ENCODE results near the gene TMEM117.

Gene TMEM117

DNA sequence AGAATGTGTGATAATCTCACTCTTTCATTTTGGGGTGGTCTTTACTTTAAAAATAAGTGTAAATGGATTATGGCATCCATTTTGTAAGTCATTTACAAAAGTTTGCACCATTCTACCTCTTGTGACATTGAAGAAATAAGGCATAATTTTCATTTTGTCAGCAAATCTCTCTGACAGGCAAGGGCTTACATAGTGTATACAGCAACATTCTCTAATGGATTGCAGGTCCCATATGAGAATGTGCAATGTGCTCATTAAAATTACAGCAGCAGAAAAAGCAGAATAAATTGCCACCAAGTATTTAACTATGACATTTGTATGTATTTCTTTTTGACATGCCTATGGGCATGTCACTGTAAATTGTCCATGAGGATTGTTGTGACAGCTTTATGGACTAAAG, 223.6 kb downstream of the TMEM117 start:
- H3K27me3 ChIP-seq, result no peaks in the 10 kb centered on the region
- TF ChIP-seq, protein P1, sequence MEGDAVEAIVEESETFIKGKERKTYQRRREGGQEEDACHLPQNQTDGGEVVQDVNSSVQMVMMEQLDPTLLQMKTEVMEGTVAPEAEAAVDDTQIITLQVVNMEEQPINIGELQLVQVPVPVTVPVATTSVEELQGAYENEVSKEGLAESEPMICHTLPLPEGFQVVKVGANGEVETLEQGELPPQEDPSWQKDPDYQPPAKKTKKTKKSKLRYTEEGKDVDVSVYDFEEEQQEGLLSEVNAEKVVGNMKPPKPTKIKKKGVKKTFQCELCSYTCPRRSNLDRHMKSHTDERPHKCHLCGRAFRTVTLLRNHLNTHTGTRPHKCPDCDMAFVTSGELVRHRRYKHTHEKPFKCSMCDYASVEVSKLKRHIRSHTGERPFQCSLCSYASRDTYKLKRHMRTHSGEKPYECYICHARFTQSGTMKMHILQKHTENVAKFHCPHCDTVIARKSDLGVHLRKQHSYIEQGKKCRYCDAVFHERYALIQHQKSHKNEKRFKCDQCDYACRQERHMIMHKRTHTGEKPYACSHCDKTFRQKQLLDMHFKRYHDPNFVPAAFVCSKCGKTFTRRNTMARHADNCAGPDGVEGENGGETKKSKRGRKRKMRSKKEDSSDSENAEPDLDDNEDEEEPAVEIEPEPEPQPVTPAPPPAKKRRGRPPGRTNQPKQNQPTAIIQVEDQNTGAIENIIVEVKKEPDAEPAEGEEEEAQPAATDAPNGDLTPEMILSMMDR (IDR thresholded peaks at IDR 0.05), result no peak
- no peak overlapping the region for H3K27ac ChIP-seq
- intact Hi-C loops (cut with DNase I; ENCODE audit: low total_unique reads), result no loop called here
- DNase-seq, result no peak
- H3K9me3 ChIP-seq, result no peaks in the 10 kb centered on the region
- H3K4me1 ChIP-seq, result no peaks in the 10 kb centered on the region
- H3K36me3 ChIP-seq, result no peaks in the 10 kb centered on the region
- H3K4me3 ChIP-seq, result no peak overlapping the region

- H3K27ac ChIP-seq, result no peak overlapping the region
- intact Hi-C loops (cut with DNase I; ENCODE audit: low total_unique reads), result no loop called here
- H3K9me3 ChIP-seq, result no peaks in the 10 kb centered on the region
- no peak for DNase-seq
- no peaks in the 10 kb centered on the region for H3K36me3 ChIP-seq
- no peak overlapping the region for H3K4me3 ChIP-seq
- no peaks in the 10 kb centered on the region for H3K4me1 ChIP-seq
- no peaks in the 10 kb centered on the region for H3K27me3 ChIP-seq
- TF ChIP-seq, protein P1 (IDR thresholded peaks at IDR 0.05), result no peak
Observed at GRCh38 chr12:44063671-44064070, 227.8 kb downstream of the TMEM117 start.

GRCh38 chr12:44076871-44077270, 241.0 kb downstream of the TMEM117 start:
- no peak overlapping the region for H3K27ac ChIP-seq
- no peak for DNase-seq

GRCh38 chr12:44077294-44077693, 241.4 kb downstream of the TMEM117 start:
- DNase-seq, result no peak
- no peaks in the 10 kb centered on the region for H3K27me3 ChIP-seq
- no peaks in the 10 kb centered on the region for H3K9me3 ChIP-seq
- H3K36me3 ChIP-seq, result no peaks in the 10 kb centered on the region
- intact Hi-C loops (cut with DNase I; ENCODE audit: low total_unique reads), result no loop called here
- H3K4me1 ChIP-seq, result peaks cover 0 to 14% (median 4%) of the 10 kb centered on the region in 4 donors
- no peak overlapping the region for H3K27ac ChIP-seq
- TF ChIP-seq, protein P1 (IDR thresholded peaks at IDR 0.05), result no peak
- no peak overlapping the region for H3K4me3 ChIP-seq

More at GRCh38 chr12:44076871-44077270, 241.0 kb downstream of the TMEM117 start:
- intact Hi-C loops (cut with DNase I; ENCODE audit: low total_unique reads), result no loop called here
- Histone ChIP-seq H3K4me1 (peaks cover 0 to 14% (median 4%) of the 10 kb centered on the region in 4 donors), H3K4me3 (no peak overlapping the region), H3K36me3 (no peaks in the 10 kb centered on the region), H3K9me3 (no peaks in the 10 kb centered on the region), H3K27me3 (no peaks in the 10 kb centered on the region)
- TF ChIP-seq, protein P1 (IDR thresholded peaks at IDR 0.05), result no peak

DNA sequence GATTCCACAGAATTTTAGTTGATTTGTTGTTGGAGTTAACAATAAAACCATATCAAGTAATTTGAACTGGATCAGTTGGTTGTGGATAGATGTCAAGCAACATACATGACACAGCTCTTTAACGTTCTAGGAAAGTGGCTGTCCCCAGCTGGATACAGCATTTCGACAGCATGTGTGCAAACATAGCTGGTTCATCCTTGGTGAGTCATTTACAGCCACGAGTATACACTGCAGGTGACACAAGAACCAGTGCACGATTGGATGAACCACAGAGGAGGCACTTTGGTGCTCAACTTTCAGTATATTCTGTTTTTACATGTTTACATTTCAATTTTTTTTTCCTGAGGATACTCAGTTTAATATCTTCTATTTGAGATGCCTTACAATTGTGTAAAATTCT, 242.4 kb downstream of the TMEM117 start:
- DNase-seq, result no peak
- Histone ChIP-seq H3K27me3 (no peaks in the 10 kb centered on the region), H3K27ac (no peak overlapping the region), H3K36me3 (no peaks in the 10 kb centered on the region), H3K4me3 (no peak overlapping the region), H3K9me3 (no peaks in the 10 kb centered on the region), H3K4me1 (peaks cover 0 to 14% (median 4%) of the 10 kb centered on the region in 4 donors)
- TF ChIP-seq, protein P1 (IDR thresholded peaks at IDR 0.05), result no peak
- intact Hi-C loops (cut with DNase I; ENCODE audit: low total_unique reads), result no loop called here

DNA sequence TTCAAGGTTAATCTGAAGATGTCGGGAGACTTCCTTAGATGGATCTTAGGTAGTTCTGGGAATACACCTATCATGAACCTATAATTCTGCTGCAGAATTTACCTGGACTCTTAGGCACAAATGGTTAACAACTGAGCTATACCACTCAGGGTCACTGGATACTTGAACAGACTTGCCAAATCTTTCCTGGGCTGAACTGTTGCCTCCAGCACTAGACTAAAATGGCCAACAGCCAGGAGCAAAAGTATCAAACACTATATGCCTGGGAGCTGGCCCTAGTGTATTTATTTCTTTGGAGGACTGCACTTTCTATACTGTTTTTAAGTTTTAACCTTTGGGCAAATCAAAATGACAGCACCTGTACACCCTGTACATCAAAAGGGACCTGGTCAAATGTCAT, 252.8 kb downstream of the TMEM117 start:
- Histone ChIP-seq H3K36me3 (no peaks in the 10 kb centered on the region), H3K4me1 (no peaks in the 10 kb centered on the region), H3K27me3 (no peaks in the 10 kb centered on the region), H3K27ac (no peak overlapping the region), H3K4me3 (no peak overlapping the region), H3K9me3 (no peaks in the 10 kb centered on the region)
- DNase-seq, result no peak
- TF ChIP-seq, protein P1 (IDR thresholded peaks at IDR 0.05), result no peak
- intact Hi-C loops (cut with DNase I; ENCODE audit: low total_unique reads), result no loop called here
